Keratinocyte (primary cell): ENCODE data around the gene INPP5A.

ENCODE experiments used
- CTCF ChIP-seq, 3 experiments: IDR thresholded peaks in 1 of 3; conservative IDR thresholded peaks in 1 of 3; optimal IDR thresholded peaks in 1 of 3; 2 replicates in 2 of 3; 3 replicates in 1 of 3; pipeline versions ENCODE3 to v1.5.1; 2011; ENCODE audit warnings: low read length in 3 of 3, mild to moderate bottlenecking in 3 of 3, moderate library complexity in 2 of 3, control low read depth in 1 of 3, inconsistent platforms in 1 of 3; ENCODE audit not compliant: insufficient read depth in 2 of 3; ENCODE audit errors: extremely low read depth in 1 of 3
- EZH2 ChIP-seq: IDR thresholded peaks from one replicate; pipeline ENCODE4 v1.6.1; 2012; ENCODE audit warnings: inconsistent platforms, mild to moderate bottlenecking, low read length, moderate library complexity

GRCh38 chr10:132504501-132505272, 32.9 kb upstream of the INPP5A start:
- no peak for TF ChIP-seq CTCF (optimal IDR thresholded peaks at IDR 0.05 in 1 of 3, IDR thresholded peaks at IDR 0.05 in 1 of 3, conservative IDR thresholded peaks at IDR 0.05 in 1 of 3; ENCODE audit: extremely low read depth in 1 of 3, insufficient read depth in 2 of 3, low read length in 3 of 3)
- TF ChIP-seq EZH2: no peak
